CD4-positive, alpha-beta T cell treated with Interleukin-15 for 4 hours (primary cell): ENCODE results near the gene SPTLC3.

Experiments
- DNase-seq: peaks from one replicate; pipeline ENCODE4 v3.0.0-alpha.2; 2020; ENCODE audit warnings: low spot score

SPTLC3 gene

DNA sequence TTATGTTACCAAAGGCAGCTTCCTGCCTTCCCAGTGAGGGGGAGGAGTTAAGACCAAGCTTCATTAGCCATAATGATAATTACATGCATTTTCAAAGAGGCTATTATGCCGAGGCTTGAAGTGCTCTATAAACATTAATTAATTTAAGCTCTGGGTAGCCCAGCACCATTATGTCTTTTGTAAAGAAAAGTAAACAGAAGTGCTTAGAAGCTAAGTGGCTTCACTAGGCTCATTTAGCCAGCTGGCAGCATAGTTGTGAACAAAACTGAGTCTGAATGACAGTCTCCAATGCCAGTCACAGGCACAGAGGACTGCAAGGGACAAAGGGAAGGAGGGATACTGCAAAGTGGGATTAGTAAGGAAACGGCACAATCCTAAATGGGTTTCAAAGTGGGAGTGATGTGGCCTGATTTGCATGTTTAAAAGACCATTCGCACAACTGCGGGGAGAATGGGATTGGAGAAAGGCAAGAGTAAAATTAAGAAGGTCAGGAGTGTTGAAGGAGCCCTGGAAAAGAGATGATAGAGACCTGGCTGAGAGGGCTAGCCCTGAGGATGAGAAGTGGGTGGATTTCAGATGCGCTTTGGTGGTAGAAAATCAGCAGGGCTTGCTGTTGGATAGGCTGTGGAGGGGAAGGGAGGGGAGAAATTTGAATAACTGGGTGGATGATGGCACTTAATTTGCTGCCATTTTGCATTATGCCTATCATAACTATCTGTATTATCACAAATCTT lies 192.2 kb downstream of the SPTLC3 start:
- no peak for DNase-seq

GRCh38 chr20:13202565-13202964 lies 193.8 kb downstream of the SPTLC3 start:
- no peak for DNase-seq

GRCh38 chr20:13205425-13205824 lies 196.7 kb downstream of the SPTLC3 start:
- DNase-seq = no peak

GRCh38 chr20:13205848-13206434 lies 197.2 kb downstream of the SPTLC3 start:
- no peak for DNase-seq

- DNase-seq = no peak
Observed at GRCh38 chr20:13207016-13207415, 198.2 kb downstream of the SPTLC3 start.

DNA sequence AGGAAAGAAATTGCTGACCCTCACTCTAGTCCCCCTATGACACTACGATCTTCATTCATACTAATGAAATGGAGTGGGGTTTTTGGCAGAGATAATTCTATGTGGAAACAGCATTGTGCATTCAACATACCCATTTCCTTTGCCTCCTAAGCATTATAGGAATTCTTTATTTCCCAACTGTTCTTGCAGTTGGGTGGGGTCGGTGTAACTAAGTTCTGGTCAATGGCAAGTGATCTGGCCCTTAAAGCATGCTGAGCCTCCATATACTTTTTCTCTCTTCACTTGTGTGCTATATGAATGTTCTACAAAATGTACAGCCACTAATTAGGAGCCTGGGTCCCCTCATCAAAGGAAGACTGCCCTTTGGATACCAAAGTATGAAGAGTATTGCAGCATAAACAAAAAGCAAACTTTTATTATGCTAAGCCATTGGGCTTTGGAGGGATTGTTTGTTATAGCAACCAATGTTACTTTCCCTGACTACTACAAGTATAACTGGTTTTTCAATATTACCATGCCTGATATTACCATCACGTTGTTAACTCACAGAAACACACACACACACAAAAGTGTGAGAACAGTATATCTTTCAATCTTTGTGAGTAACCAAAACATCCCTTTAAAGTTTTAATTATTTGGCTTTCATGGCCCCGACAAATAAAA lies 203.3 kb downstream of the SPTLC3 start:
- no peak for DNase-seq

DNA sequence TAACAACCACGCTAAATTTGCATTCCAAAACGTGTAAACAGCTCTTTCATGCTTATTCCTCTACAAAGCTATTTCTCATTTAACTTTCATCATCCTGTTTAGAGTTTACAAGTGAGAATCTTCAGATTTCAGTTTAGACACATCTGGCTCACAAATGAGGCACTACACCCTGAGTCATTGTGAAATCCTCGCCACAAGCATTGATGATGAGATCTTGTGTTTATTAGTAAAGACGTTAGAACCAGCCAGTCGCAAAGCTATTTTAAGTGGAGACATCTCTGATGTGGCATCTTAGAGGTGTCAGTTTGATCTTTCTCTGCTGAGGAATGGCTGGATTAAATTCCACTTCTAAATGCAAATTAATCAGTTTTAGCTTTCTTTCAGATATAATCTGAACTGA lies 204.0 kb downstream of the SPTLC3 start:
- DNase-seq = no peak

DNA sequence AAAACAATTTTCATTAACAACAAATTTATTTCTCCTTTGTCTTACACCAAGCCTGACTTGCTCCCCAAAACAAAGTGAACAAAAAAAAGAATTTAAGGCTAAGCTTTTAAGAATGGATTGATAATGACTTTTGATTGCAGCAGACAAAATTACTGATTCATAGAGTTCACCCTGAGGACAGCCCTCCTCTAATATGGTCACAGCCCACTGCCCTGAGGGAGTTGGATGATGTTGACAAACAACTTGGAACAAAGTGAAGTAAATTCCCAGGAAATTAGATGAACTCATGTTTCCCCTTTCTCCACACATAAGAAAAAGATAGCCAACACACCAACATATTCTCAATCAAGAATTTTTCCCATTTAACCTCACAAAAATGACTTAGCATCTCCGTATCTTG lies 204.6 kb downstream of the SPTLC3 start:
- DNase-seq = no peak

GRCh38 chr20:13216533-13216932 lies 207.8 kb downstream of the SPTLC3 start:
- DNase-seq = no peak
